Endothelial cell of umbilical vein (primary cell): ENCODE results near the gene B9D1. TPM values are rescaled to one million over a fixed set of nuclear protein-coding genes. Genes with fewer than 3 reads are reported as not detected.

ENCODE experiments used
- BruUV-seq: library from RNA; stranded (reverse); fragments of 400-500 nt; replicated peaks from 2 replicates; lab custom pipeline; 2021; lab: Mats Ljungman, UMichigan
- CTCF ChIA-PET: fragments of 300-600, 350-600 bp; sonication (Branson Sonifier 250); formaldehyde crosslinking; loops from one replicate; lab custom pipeline; 2021; ENCODE audit warnings: antibody characterized with exemption, inconsistent platforms; lab: Charles Lee
- POLR2A ChIA-PET: fragments of 300-600, 350-600 bp; sonication (Branson Sonifier 250); formaldehyde crosslinking; loops from one replicate; lab custom pipeline; 2021; ENCODE audit warnings: antibody characterized with exemption, inconsistent platforms; lab: Charles Lee
- DNase-seq: peaks from one replicate; pipeline ENCODE4 v3.0.0-alpha.2; 2011; ENCODE audit warnings: low read depth, low spot score
- FAIRE-seq: peaks from 2 replicates; lab custom pipeline; 2011; peaks lifted over from hg19 to GRCh38; lab: Jason Lieb, UNC
- H2AFZ ChIP-seq: 2 replicates; pipeline ENCODE4 v1.6.0; 2012; ENCODE audit warnings: low read depth, low read length, control low read depth, inconsistent platforms
- H3K27ac ChIP-seq: 2 replicates; pipeline ENCODE4 v1.5.1; 2011; ENCODE audit warnings: low read depth, mild to moderate bottlenecking, control low read depth, low read length, moderate library complexity; ENCODE audit not compliant: insufficient read depth
- H3K27me3 ChIP-seq, 2 experiments: 2 replicates each; pipeline versions ENCODE4 v1.6.0 to v1.6.1; 2011; ENCODE audit warnings: low read length in 2 of 2, mixed read lengths in 1 of 2; ENCODE audit not compliant: control insufficient read depth in 2 of 2, insufficient read depth in 2 of 2
- H3K36me3 ChIP-seq, 2 experiments: 2 replicates in 1 of 2; 3 replicates in 1 of 2; pipeline ENCODE4 v1.5.1; 2011; ENCODE audit warnings: low read length in 2 of 2, mild to moderate bottlenecking in 1 of 2, moderate library complexity in 1 of 2; ENCODE audit not compliant: control insufficient read depth in 2 of 2, insufficient read depth in 2 of 2; ENCODE audit errors: extremely low read depth in 1 of 2
- H3K4me1 ChIP-seq: 3 replicates; pipeline ENCODE4 v1.5.1; 2011; ENCODE audit warnings: mild to moderate bottlenecking, low read length; ENCODE audit not compliant: control insufficient read depth, insufficient read depth; ENCODE audit errors: extremely low read depth
- H3K4me2 ChIP-seq: 2 replicates; pipeline ENCODE4 v1.6.1; 2011; ENCODE audit warnings: low read length, control low read depth, mixed read lengths; ENCODE audit not compliant: insufficient read depth
- H3K4me3 ChIP-seq, 3 experiments: fragments of 200-600 bp in 1 of 3; sonication (generic), shearing (Covaris generic) in 1 of 3; replicated peaks in 1 of 3; 2 replicates each; pipeline ENCODE4 v1.5.1; 2011 to 2016; ENCODE audit warnings: control low read depth in 3 of 3, low read length in 3 of 3, mild to moderate bottlenecking in 2 of 3, inconsistent platforms in 1 of 3, low read depth in 1 of 3, moderate library complexity in 1 of 3; ENCODE audit not compliant: insufficient read depth in 1 of 3
- H3K79me2 ChIP-seq: 2 replicates; pipeline ENCODE4 v1.6.0; 2012; ENCODE audit warnings: low read length, inconsistent platforms; ENCODE audit not compliant: control insufficient read depth, insufficient read depth
- H3K9ac ChIP-seq: replicated peaks from 2 replicates; pipeline ENCODE3; 2011; ENCODE audit warnings: low read length, control low read depth; ENCODE audit not compliant: insufficient read depth; ENCODE audit errors: extremely low read depth
- H3K9me1 ChIP-seq: replicated peaks from 3 replicates; pipeline ENCODE4 v1.6.0; 2011; ENCODE audit warnings: mild to moderate bottlenecking, low read length; ENCODE audit not compliant: control insufficient read depth, insufficient read depth; ENCODE audit errors: extremely low read depth
- H3K9me3 ChIP-seq: replicated peaks from 2 replicates; pipeline ENCODE4 v1.5.1; 2012; ENCODE audit warnings: low read length, inconsistent platforms; ENCODE audit not compliant: control insufficient read depth, insufficient read depth
- H4K20me1 ChIP-seq: replicated peaks from 2 replicates; pipeline ENCODE3; 2011; ENCODE audit warnings: mild to moderate bottlenecking, low read length; ENCODE audit not compliant: control insufficient read depth, insufficient read depth; ENCODE audit errors: extremely low read depth
- CTCF ChIP-seq, 2 donors: IDR thresholded peaks; 1 replicate in 1 of 2; 2 replicates in 1 of 2; pipeline ENCODE4 v1.5.1; 2011; ENCODE audit warnings: low read length in 2 of 2, mild to moderate bottlenecking in 2 of 2, moderate library complexity in 2 of 2, control low read depth in 1 of 2, inconsistent platforms in 1 of 2, low read depth in 1 of 2; ENCODE audit not compliant: insufficient read depth in 1 of 2; ENCODE audit errors: extremely low read depth in 1 of 2
- EZH2 ChIP-seq: IDR thresholded peaks from 2 replicates; pipeline ENCODE4 v1.6.1; 2012; ENCODE audit warnings: borderline replicate concordance, low read depth, mild to moderate bottlenecking, moderate library complexity, low read length, inconsistent platforms; ENCODE audit not compliant: severe bottlenecking
- FOS ChIP-seq: IDR thresholded peaks from 2 replicates; pipeline ENCODE4 v1.6.1; 2011; ENCODE audit warnings: mild to moderate bottlenecking, low read length, moderate library complexity, borderline replicate concordance; ENCODE audit not compliant: insufficient read depth
- GATA2 ChIP-seq: IDR thresholded peaks from 2 replicates; pipeline ENCODE4 v1.7.0; 2011; ENCODE audit warnings: low read depth, mild to moderate bottlenecking, moderate library complexity, mixed read lengths, low read length; ENCODE audit not compliant: insufficient read length, insufficient read depth
- JUN ChIP-seq: IDR thresholded peaks from 2 replicates; pipeline ENCODE4 v1.6.1; 2011; ENCODE audit warnings: borderline replicate concordance, low read depth; ENCODE audit not compliant: insufficient read length, insufficient read depth
- MYC ChIP-seq: IDR thresholded peaks from one replicate; pipeline ENCODE4 v1.6.1; 2011; ENCODE audit warnings: mild to moderate bottlenecking, low read depth, low read length
- POLR2A ChIP-seq: IDR thresholded peaks from 2 replicates; pipeline ENCODE4 v1.6.1; 2012; ENCODE audit warnings: low read depth, mild to moderate bottlenecking, control low read depth, low read length
- POLR2AphosphoS5 ChIP-seq: IDR thresholded peaks from 2 replicates; pipeline ENCODE4 v1.6.1; 2012; ENCODE audit warnings: low read depth, mild to moderate bottlenecking, control low read depth, low read length, moderate library complexity; ENCODE audit not compliant: insufficient read depth
- dilution Hi-C: fragments of 300-500 bp; cut with MboI; formaldehyde crosslinking; loops from one replicate; pipeline ENCODE4 v1.15.0; 2019; ENCODE audit warnings: low sequenced_read_pairs; ENCODE audit not compliant: extremely low pct_ligation_motif_present
- intact Hi-C: fragments of 100-400 bp; cut with micrococcal nuclease; formaldehyde crosslinking; loops from one replicate; pipeline ENCODE4 v1.10.0; 2022
- polyA plus RNA-seq, 4 experiments: library from polyadenylated mRNA; depleted of rRNA in 3 of 4; stranded (reverse) in 3 of 4; unstranded in 1 of 4; fragments of >200 nt; gene quantifications; 2 replicates each; pipeline versions ENCODE4 v1.2.1 to v1.2.3, GENCODE V29; 2011 to 2012; ENCODE audit warnings: missing spikeins in 1 of 4
- total RNA-seq: library from RNA; stranded (reverse); gene quantifications from 2 replicates; pipeline ENCODE4 v1.2.3, GENCODE V29; 2021
- TF ChIP-seq, protein P1 (sequence below): IDR thresholded peaks from 2 replicates; pipeline ENCODE4 v1.6.1; 2011; ENCODE audit not compliant: insufficient read depth, insufficient read length

Gene B9D1
- total and polyA plus RNA-seq, 2 donors (not counting 3 experiments of a cell fraction or from before 2014, with no cell fraction given) = 20.5 to 55.8 TPM

- H3K4me2 ChIP-seq = peak overlapping the region; percentile 49
- POLR2A ChIA-PET = no interaction called here
- DNase-seq (no peak), FAIRE-seq (no peak)
- no peak for TF ChIP-seq GATA2
- TF ChIP-seq POLR2AphosphoS5 = no peak
- TF ChIP-seq, protein P1, sequence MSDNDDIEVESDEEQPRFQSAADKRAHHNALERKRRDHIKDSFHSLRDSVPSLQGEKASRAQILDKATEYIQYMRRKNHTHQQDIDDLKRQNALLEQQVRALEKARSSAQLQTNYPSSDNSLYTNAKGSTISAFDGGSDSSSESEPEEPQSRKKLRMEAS = no peak
- TF ChIP-seq CTCF (IDR thresholded peaks at IDR 0.05; ENCODE audit: extremely low read depth in 1 of 2, insufficient read depth in 1 of 2, low read depth in 1 of 2, low read length in 2 of 2) = no peak
- no peak for TF ChIP-seq POLR2A
- TF ChIP-seq MYC = no peak
- TF ChIP-seq JUN = no peak
- no peak for TF ChIP-seq EZH2
- no peak for TF ChIP-seq FOS
- no peak overlapping the region for H2AFZ ChIP-seq
- intact Hi-C loops (loop anchor here (5.0 kb wide), 2 partner anchors 68 to 128 kb away; no protein-coding TSS in a partner anchor), dilution Hi-C loops (no loop called here)
- H3K9me3 ChIP-seq = no peaks in the 10 kb centered on the region
- BruUV-seq = no TSS peak
- CTCF ChIA-PET = interaction anchor here (1.4 to 3.3 kb wide), 4 partner anchors 17 to 383 kb away, joined by 3 to 38 read pairs (median 10); partner anchors contain the start of gene B9D1
- H4K20me1 ChIP-seq = no peaks in the 10 kb centered on the region
- no peak overlapping the region for H3K27ac ChIP-seq
- peak overlapping the region in 2 of 3 experiments; percentile 52 to 80 for H3K4me3 ChIP-seq
- H3K79me2 ChIP-seq = peaks cover 15% of the 10 kb centered on the region
- H3K4me1 ChIP-seq = peaks cover 7% of the 10 kb centered on the region
- peak overlapping the region; percentile 54 for H3K9ac ChIP-seq
- peaks cover 13 to 25% of the 10 kb centered on the region in 2 experiments for H3K36me3 ChIP-seq
- H3K27me3 ChIP-seq = no peaks in the 10 kb centered on the region
- H3K9me1 ChIP-seq = no peaks in the 10 kb centered on the region
Measured at GRCh38 chr17:19379361-19380065, 17.0 kb upstream of the B9D1 start.
